GOT3 (cell line): Measurements from ENCODE around the gene VPREB3.
A peak's percentile ranks its signal among the peaks of the same experiment; 100 is the strongest.
"Not testable (repeated sequence)": the region's sequence is repeated elsewhere in the genome, so short reads cannot be mapped to it uniquely, and the experiment has no call there.

Experiments used
- DNase-seq: peaks from one replicate; lab custom pipeline; 2025; ENCODE audit warnings: mixed read lengths; lab: John Stamatoyannopoulos, UW

Gene VPREB3

DNA sequence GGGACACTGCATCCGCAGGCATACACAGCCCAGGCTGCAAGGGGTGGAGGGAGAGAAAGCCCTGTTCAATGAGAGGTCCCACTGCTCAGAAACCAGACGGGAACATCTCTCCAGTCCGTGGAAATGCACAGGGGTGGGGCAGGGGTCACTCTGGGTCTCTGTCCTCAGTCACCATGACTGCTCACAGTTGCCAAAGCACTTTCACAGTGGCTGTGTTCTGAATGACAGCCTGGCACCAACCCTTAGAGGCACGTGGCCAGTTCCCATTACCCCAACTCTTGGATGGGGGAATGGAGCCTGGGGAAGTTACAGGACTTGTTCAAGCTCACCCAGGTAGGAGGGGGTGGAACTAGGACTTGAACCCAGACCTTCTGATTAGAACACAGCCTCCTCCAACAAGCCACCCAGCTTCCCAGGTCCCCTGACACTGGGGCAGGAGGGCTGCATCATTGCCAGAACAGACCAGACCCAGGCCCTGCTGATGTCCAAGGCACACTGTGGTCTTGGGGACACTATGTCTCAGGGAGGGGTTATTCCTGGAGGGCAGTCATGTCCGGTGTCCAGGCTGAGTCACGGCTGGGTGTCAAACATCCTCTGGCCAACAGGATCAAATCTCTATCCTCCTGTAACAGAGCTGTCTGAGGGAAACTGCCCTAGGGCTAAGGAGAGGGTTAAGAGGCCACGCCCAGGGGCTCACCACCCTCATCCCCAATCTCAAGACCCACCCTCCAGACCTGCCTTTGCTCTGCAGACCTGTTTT lies 11.5 kb downstream of the VPREB3 start:
- no peak for DNase-seq

DNA sequence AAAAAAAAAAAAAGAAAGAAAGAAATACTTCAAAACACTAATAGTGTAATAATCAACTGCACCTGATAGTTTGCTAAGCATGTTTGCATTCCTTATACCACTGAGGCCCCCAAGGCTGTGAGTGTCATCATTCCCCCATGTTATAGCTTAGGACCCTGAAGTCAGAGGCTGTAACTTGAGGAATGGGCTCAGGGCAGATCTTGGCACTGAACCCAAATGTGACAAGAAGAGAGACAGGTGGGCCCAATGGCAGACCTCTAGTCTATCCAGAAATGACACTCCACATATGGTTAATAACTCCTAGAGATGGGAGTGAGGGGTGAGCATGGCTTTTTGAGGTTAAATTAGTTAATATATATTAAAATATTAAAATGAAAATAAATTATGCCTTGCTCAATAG lies 16.5 kb downstream of the VPREB3 start:
- DNase-seq = no peak

DNA sequence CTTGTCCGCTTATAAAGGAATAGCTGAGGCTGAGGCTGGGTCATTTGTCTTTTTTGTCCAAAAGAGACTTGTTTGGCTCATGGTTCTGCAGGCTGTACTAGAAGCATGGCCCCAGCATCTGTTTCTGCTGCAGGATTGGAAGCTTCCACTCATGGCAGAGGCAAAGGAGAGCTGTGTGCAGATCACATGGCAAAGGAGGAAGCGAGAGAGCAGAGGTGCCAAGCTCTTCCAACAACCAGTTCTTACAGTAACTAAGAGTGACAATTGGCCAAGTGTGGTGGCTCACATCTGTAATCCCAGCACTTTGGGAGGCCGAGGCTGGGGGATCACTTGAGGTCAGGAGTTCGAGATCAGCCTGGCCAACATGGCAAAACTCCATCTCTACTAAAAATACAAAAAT lies 26.1 kb downstream of the VPREB3 start:
- not testable (repeated sequence) for DNase-seq

DNA sequence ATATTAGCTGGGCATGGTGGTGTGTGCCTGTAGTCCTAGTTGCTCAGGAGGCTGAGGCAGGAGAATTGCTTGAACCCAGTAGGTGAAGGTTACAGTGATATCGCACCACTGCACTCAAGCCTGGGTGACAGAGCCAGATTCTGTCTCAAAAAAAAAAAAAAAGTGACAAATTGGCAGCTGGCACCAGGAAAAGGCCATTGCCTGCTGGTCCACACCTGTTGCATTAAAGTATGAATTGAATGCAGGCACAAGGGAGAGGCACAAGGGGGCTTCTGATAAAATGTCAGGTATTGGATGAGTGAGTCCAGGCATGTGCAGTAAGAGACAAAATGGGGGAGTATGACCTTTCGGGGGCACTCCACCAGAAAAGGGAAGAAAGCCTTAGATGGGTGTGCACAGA lies 31.5 kb downstream of the VPREB3 start:
- DNase-seq = no peak

DNA sequence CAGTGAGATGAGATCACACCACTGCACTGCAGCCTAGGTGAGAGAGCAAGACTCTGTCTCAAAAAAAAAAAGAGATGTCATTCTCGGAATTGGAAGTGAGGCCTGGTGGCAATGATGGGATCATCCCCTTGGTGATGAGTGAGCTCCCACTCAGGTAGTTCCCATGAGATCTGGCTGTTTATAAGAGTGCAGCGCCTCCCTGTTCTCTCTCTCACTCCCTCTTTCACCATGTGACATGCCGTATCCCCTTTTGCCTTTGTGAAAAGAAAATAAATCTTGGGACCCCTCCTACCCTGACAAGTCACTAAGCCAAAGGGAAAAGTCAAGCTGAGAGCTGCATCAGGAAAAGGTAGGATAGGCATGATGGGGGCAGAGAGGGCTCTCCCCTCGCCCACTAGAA lies 32.1 kb downstream of the VPREB3 start:
- no peak for DNase-seq

DNA sequence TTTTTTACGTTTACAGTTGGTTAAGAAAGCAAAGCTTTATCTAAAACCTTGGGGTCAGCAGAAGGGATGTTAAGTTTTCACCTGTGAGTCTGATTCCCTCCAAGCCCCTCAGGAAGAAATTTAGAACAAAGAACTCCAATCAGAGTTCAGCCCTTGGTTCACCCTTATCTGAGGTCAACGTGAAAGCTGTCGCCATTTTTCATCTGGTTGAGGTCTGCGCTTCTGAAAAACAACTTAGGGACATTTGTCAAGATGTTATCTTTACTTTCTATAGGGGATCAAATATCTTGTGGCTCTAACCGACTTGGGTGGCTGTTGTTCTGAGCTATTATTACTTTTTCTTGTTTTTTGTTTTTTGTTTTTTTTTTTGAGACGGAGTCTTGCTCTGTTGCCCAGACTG lies 33.4 kb downstream of the VPREB3 start:
- no peak for DNase-seq

DNA sequence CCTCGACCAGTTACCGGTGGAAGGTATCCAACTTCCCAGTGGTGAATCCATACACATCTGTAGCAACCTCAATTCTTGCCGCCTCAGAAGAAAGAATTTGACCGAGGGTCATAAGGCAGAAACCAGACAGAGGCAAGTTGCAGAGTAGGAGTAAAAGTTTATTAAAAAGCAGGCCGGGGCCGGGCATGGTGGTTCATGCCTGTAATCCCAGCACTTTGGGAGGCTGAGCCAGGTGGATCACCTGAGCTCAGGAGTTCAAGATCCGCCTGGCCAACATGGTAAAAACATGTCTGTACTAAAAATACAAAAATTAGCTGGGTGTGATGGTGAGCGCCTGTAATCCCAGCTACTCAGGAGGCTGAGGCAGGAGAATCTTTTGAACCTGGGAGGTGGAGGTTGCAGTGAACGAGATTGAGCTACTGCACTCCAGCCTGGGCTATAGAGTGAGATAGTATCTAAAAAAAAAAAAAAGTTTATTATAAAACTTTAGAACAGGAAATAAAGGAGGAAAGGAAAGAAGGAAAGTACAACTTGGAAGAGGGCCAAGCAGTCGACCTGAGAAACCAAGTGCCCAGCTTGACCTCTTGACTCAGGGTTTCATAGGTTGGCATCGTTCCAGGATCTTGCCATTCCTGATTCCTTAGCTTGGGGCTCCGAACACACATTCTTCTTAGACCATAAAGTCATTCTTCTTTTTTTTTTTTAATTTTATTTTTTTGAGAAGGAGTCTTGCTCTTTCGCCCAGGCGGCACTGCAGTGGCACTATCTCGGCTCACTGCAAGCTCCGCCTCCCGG lies 35.7 kb downstream of the VPREB3 start:
- no peak for DNase-seq

DNA sequence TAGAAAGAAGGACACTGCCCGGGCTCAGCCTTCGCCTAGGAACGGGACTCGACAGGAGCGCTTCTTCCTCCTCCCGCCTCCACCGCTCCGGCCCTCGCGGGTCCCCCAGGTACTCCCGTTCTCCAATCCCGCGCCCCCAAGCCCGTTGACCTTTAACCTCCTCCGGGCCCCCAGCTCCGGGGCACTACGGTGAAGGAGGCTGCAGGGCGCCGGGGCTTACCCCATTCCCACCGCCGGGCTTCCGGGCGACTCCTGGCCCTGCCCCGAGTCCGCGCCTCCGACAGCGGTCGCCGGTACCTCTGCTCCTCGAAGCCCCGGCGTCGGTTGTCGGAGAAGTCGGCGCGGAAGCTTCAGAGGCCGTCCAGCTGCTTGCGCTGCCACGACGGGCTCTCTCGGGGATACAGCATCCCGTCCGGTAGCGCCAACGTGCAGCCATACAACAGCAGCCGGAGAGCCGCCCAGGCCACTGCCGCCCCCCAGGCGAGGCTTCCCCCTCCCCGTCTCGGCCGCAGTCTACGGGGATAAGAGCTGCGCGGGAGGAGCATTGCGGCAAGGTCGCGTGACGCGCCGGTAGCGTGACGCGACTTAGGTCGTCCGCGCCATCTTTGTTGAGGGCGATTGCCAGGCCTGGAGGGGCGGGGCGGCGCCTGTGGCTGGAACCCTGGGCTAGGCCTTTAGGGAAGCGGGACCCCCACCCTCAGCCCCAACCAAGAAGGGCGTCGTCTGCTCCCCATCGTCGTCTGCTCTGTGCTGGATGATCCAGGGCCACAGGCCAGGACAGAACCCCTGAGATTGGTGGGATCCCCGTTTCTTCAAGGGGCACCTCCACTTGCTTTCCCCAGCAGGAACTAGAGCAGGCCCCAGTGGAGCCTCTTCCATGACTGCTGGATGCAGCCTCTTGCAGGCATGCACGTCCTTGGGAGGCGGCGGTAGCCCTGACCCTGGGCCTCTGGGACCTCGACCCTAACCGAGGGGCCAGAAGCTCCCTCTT lies 37.1 kb downstream of the VPREB3 start:
- peak; percentile 19 for DNase-seq

DNA sequence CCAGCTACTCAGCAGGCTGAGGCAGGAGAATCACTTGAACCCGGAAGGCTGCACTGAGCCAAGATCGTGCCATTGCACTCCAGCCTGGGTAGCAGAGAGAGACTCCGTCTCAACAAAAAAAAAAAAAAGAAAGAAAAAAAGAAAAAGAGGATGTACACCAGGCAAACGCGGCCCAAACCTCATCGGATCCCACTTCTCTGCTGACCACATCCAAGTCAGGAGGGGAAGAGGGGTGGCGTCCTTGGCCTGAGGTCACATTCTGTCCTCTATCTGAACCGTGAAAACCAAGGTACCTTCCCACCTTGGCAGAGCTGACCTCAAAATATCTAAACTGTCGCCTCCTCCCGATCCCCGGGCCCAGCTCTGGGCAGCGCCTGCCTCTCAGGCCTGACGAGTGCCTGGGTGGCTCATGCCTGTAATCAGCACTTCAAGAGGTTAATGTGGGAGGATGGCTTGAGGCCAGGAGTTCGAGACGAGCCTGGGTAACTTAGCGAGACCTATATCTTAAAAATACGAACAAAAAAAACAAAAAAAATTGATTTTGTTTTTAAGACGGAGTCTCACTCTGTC lies 38.3 kb downstream of the VPREB3 start:
- no peak for DNase-seq

DNA sequence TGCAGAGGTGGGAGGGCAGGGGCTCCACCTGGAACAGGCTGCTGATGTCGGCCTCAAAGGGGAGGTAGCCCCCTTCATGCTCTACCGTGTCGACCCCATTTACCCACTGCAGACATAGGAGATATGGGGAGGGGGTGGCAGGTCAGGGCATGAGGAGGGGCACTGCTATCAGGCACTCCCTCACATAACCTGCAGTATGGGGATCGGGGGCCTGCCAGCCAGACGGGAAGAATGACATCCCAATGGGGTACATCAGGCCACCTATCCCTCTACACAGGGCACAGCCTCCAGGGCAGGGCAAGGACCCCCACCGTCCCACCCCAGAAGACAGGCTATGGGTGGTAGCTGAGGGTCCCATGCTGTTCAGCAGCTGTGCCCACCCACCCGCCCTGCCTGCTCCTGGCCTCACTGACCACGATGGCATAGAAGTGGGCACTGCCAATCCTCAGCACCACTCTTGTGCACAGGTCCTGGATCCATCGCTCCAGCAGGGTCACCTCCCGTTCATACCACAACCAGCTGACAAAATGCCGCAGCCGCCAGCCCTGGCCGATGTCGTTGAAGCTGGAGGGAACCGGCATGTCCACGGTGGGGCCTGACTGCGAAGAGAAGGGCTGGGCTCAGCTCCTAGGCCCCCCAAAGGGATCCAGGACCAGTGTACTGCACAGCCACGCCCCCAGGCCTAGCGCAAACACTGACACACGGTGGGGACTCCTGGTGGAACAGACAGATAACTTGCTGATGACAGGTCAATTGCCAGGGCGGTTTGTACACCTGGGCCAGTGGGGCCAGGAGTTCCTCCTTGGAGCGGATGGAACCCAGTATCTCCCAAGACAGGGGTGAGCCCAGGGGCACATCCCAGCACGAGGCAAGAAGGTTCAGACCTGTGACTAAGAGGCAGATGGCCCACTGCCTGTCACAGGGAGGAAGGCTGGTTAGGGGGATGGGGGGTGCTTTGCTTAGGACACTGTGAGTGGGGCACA lies 39.3 kb downstream of the VPREB3 start:
- DNase-seq = no peak

DNA sequence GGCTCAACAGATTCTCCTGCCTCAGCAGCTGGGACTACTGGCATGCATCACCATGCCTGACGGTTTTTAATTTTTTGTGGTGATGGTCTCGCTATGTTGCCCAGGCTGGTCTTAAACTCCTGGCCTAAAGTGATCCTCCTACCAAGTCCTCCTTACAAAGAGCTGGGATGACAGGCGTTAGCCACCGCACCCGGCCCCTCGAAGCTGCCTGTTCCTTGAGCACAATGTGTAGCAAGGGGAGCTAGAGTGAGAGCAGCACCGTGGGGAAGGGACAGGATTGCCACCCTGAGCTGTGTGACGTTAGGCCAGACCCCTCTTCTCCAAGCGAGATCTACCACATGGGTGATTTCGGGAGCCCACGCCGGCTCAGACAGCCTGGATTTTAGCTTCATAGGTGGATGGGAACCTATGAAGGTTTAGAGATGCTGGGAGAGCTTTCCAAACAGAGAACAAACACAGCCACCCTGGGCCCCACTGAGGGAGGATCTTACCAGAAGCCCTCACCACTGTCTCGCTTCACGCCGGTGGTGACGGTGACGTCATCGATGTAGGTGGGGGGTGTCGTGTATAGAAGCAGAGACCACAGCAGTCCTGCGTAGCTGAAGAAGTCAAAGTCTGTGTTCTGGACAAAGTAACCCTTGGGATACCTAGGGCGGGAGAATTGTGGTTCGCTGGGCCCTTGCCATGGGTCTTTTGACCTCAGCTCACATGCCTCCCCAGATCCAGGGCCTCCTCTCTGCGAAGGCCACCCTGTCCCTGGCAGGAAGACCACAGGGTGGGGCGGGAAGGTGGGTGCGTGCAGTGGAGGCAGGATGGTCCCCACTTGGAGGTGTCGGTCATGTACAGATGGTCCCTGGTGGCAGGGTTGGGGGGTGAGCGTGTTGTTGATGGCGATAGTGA lies 40.3 kb downstream of the VPREB3 start:
- DNase-seq = no peak

DNA sequence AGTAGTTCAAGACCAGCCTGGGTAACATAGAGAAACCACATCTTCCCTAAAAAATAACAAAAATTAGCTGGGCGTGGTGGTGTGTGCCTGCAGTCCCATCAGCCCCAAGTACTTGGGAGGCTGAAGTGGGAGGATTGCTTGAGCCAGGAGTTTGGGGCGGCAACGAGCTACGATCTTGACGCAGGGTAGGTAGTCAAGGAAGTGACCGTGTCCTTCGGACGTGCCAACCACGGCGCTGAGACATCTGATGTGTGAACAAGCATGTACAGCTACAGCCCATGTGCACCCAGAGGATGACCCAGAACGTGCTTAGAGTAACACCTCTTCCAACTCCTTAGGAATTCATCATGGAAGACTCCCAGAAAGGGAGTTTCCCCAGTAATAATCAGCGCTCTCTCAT lies 42.0 kb downstream of the VPREB3 start:
- DNase-seq = no peak

DNA sequence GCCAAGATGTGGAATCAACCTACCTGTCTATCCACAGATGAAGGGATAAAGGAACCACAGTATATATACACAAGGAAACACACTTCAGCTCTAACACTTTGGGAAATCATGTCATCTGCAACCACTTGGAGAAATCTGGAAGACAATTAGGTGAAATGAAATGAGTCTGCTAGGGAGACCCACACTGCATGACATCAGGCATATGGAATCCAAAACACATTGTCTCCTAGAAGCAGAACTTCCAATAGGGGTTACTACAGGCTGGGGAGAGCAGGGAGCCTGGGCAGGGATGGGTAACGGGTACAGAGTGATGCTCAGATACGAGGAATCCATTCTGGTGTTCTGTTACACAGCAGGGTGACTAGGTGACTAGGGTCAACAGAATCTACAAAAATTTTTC lies 45.1 kb downstream of the VPREB3 start:
- no peak for DNase-seq

DNA sequence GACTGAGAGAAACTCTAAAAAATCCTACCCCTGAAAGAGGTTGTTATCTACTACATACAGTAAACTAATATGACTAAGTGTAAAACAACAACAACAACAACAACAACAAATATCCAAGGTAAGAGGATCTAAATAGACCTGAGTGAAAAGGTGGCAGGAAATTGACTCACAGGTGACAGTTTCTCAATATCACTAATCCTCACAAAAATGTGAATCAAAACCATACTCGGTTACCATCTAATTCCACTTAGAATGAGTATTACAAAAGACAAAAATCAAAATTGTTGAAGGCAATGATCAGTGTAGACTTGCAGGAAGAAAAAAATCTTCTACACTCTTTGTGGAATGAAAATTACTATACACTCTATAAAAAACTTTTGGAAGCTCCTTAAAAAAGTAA lies 46.0 kb downstream of the VPREB3 start:
- DNase-seq = no peak

DNA sequence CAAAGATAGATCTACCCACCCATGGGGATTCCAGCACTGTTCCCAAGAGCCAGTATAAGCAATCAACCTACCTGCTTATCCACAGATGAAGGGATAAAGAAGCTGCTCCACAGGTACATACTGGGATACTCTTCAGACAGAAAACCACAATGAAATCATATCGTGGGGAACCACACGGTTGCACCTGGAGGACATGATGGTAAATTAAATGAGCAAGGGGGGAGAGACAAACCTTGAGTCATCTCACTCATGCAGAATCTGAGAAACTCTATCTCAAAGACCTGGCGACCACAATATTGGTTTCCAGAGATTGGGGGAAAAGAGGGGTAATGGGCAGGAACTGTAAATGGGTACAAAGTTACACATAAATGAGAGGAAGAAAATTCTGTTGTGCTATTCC lies 48.9 kb downstream of the VPREB3 start:
- DNase-seq = no peak

DNA sequence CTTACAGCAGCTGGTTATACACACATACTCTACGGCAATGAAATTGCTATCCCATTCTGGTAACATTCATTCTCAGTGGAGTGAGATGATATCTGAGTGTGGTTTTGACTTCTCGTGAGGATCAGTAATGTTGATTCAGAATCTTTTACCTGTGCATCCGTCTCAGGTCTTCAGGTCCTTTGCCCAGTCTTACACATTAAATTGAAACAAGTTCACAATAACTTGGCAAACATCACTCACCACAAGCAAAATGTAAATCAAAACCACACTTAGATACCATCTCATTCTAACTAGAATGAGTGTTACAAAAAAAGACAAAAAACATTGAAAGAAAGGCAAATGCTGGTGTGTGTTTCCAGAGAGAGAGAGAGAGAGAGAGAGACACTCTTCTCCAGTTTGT lies 49.4 kb downstream of the VPREB3 start:
- DNase-seq = no peak

DNA sequence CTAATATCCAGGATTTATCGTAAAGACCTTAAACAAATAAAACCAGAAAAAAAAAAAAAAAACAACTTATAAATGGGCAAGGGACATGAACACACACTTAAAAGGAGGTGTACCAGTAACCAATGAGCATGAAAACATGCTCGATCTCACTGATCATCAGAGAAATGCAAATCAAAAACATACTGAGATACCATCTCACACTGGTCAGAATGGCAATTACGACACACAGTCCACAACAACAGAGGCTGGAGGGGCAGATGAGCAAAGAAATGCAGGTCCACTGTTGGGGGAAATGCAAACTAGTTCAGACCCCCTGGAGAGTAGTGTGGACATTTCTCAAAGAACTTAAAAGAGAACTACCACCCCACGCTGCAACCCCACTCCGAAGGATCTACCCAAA lies 50.2 kb downstream of the VPREB3 start:
- DNase-seq = no peak
